Breast epithelium (tissue), 3 donors: ENCODE measurements around the gene SLC13A2.

Experiments used
- POLR2A ChIP-seq: fragments of 450-650 bp; IDR thresholded peaks from one replicate; pipeline ENCODE4 v1.6.1; 2016; ENCODE audit warnings: antibody characterized with exemption, mild to moderate bottlenecking, moderate library complexity
- POLR2AphosphoS5 ChIP-seq, 3 donors: sonication (generic); formaldehyde crosslinking; IDR thresholded peaks; one replicate each; pipeline ENCODE4 v1.6.1; 2017; ENCODE audit warnings: antibody characterized with exemption in 3 of 3
- TF ChIP-seq, protein P1 (sequence below), 3 donors: fragments of 450-650 bp; IDR thresholded peaks; one replicate each; pipeline ENCODE4 v1.5.1; 2016 to 2017; ENCODE audit warnings: antibody characterized with exemption in 3 of 3, mild to moderate bottlenecking in 3 of 3, moderate library complexity in 3 of 3

DNA sequence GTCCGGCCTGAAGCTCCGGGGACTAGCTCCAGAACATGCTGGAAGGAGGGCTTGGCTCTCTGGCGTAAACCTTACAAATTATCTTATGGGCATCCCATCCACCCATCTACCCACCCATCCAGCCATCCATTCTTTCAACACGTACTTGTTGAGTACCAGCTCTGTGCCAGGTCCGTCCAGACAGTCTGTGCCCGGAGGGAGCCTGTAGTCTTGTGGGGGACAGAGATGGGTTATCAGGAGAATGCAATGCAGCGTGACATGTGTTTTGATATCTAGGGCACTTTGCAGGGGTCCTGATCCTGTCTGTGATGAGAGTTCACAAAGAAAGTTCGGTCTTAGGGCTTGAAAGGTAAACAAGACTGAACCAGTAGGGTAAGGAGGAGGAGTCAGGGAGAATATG, 4.1 kb upstream of the SLC13A2 start:
- TF ChIP-seq POLR2AphosphoS5 (IDR thresholded peaks at IDR 0.05): no peak
- TF ChIP-seq POLR2A: no peak
- TF ChIP-seq, protein P1, sequence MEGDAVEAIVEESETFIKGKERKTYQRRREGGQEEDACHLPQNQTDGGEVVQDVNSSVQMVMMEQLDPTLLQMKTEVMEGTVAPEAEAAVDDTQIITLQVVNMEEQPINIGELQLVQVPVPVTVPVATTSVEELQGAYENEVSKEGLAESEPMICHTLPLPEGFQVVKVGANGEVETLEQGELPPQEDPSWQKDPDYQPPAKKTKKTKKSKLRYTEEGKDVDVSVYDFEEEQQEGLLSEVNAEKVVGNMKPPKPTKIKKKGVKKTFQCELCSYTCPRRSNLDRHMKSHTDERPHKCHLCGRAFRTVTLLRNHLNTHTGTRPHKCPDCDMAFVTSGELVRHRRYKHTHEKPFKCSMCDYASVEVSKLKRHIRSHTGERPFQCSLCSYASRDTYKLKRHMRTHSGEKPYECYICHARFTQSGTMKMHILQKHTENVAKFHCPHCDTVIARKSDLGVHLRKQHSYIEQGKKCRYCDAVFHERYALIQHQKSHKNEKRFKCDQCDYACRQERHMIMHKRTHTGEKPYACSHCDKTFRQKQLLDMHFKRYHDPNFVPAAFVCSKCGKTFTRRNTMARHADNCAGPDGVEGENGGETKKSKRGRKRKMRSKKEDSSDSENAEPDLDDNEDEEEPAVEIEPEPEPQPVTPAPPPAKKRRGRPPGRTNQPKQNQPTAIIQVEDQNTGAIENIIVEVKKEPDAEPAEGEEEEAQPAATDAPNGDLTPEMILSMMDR (IDR thresholded peaks at IDR 0.05): no peak
